ENCODE results near the gene CALML3.

CALML3 gene

GRCh38 chr10:5536486-5537081 lies 11.8 kb downstream of the CALML3 start:
- TF ChIP-seq CTCF (IDR thresholded peaks at IDR 0.05; ENCODE audit: low read depth, low read length, missing control alignments), result no peak
- DNase-seq (ENCODE audit: extremely low read depth, low read depth), result no peak
- no peak overlapping the region for H3K4me3 ChIP-seq (replicated peaks; ENCODE audit: low read depth, low read length)

DNA sequence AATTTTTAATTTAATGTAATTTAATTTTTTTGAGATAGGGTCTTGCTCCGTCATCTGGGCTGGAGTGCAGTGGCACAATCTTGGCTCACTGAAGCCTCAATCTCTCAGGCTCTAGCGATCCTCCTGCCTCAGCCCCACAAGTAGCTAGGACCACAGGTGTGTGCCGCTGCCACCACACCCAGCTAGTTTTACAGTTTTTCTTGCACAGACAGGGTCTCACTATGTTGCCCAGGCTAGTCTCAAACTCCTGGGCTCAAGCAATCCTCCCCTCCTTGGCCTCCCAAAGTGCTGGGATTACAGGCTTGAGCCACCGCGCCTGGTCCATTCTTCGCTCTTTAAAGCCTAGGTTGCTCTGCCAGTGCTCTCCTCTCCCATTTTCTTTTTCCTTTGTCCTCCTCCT lies 12.9 kb downstream of the CALML3 start:
- no peak for TF ChIP-seq CTCF (IDR thresholded peaks at IDR 0.05; ENCODE audit: low read depth, low read length, missing control alignments)
- DNase-seq (ENCODE audit: extremely low read depth, low read depth), result no peak
- no peak overlapping the region for H3K4me3 ChIP-seq (replicated peaks; ENCODE audit: low read depth, low read length)

DNA sequence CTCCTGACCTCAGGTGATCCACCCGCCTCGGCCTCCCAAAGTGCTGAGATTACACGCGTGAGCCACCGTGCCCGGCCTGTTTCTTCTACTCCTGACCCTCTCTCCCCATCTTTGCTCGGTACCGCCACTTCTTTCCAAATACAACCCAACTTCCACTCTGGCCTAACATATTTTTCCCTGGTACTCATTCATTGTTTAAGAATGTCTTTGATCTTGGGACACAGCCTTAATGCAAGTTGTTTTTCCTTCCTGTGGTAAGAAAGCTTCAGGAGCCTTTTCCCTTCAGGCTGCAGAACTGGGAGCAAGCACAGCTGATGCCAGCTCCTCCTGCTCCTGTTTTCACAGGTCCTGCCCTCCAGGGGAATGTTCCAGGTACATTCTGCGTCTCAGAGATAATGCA lies 13.7 kb downstream of the CALML3 start:
- TF ChIP-seq CTCF (IDR thresholded peaks at IDR 0.05; ENCODE audit: low read depth, low read length, missing control alignments), result no peak
- H3K4me3 ChIP-seq (replicated peaks; ENCODE audit: low read depth, low read length), result no peak overlapping the region
- DNase-seq (ENCODE audit: extremely low read depth, low read depth), result no peak

GRCh38 chr10:5538892-5539651 lies 14.3 kb downstream of the CALML3 start:
- no peak for TF ChIP-seq CTCF (IDR thresholded peaks at IDR 0.05; ENCODE audit: low read depth, low read length, missing control alignments)
- no peak overlapping the region for H3K4me3 ChIP-seq (replicated peaks; ENCODE audit: low read depth, low read length)
- DNase-seq (ENCODE audit: extremely low read depth, low read depth), result no peak

DNA sequence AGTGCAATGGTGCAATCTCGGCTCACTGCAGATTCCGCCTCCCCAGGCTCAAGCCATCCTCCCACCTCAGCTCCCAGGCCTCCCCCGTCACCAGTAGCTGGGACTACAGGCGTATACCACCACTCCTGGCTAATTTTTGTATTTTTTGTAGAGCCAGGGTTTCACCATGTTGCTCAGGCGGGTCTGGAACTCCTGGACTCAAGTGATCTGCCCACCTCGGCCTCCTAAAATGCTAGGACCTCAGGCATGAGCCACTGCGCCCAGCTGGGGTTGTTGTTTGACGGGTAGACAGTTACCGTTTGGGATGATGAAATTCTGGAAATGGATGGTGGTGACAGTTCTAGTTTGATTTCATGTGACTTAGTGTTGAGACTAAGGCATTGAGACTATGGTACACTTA lies 15.3 kb downstream of the CALML3 start:
- no peak overlapping the region for H3K4me3 ChIP-seq (replicated peaks; ENCODE audit: low read depth, low read length)
- no peak for DNase-seq (ENCODE audit: extremely low read depth, low read depth)
- no peak for TF ChIP-seq CTCF (IDR thresholded peaks at IDR 0.05; ENCODE audit: low read depth, low read length, missing control alignments)

GRCh38 chr10:5540891-5541290 lies 16.1 kb downstream of the CALML3 start:
- H3K4me3 ChIP-seq (replicated peaks; ENCODE audit: low read depth, low read length), result no peak overlapping the region
- no peak for DNase-seq (ENCODE audit: extremely low read depth, low read depth)
- no peak for TF ChIP-seq CTCF (IDR thresholded peaks at IDR 0.05; ENCODE audit: low read depth, low read length, missing control alignments)
